Liver (tissue), 9 donors: ENCODE measurements around the gene ATR. TPM values are rescaled to one million over a fixed set of nuclear protein-coding genes. Genes with fewer than 3 reads are reported as not detected.

ENCODE experiments used
- DNase-seq: peaks from one replicate; pipeline ENCODE4 v3.0.0-alpha.2; 2017; ENCODE audit warnings: low spot score
- H3K27ac ChIP-seq, 2 donors: one replicate each; pipeline ENCODE4 v1.7.0; 2013; ENCODE audit warnings: inconsistent platforms in 2 of 2, low read length in 2 of 2, control low read depth in 1 of 2, low read depth in 1 of 2, mild to moderate bottlenecking in 1 of 2
- H3K27me3 ChIP-seq, 4 donors: one replicate each; pipeline versions ENCODE4 v1.6.1 to v1.7.0; 2013; ENCODE audit warnings: low read length in 3 of 4, inconsistent platforms in 1 of 4, mild to moderate bottlenecking in 1 of 4, moderate library complexity in 1 of 4; ENCODE audit not compliant: control insufficient read depth in 4 of 4, insufficient read depth in 4 of 4
- H3K36me3 ChIP-seq, 4 donors: one replicate each; pipeline versions ENCODE4 v1.6.1 to v1.7.0; 2013; ENCODE audit warnings: low read length in 3 of 4, mild to moderate bottlenecking in 3 of 4, low read depth in 1 of 4, moderate library complexity in 1 of 4; ENCODE audit not compliant: control insufficient read depth in 4 of 4, insufficient read depth in 3 of 4
- H3K4me1 ChIP-seq, 4 donors: one replicate each; pipeline versions ENCODE4 v1.6.1 to v1.7.0; 2013; ENCODE audit warnings: low read length in 3 of 4, mild to moderate bottlenecking in 3 of 4, moderate library complexity in 1 of 4; ENCODE audit not compliant: control insufficient read depth in 4 of 4, insufficient read depth in 4 of 4
- H3K4me3 ChIP-seq, 3 donors: one replicate each; pipeline versions ENCODE4 v1.6.1 to v1.7.0; 2013; ENCODE audit warnings: low read length in 3 of 3, control low read depth in 1 of 3, low read depth in 1 of 3, mild to moderate bottlenecking in 1 of 3
- H3K9ac ChIP-seq, 2 donors: one replicate each; pipeline ENCODE4 v1.7.0; 2013; ENCODE audit warnings: low read length in 2 of 2, mild to moderate bottlenecking in 2 of 2, moderate library complexity in 2 of 2, control low read depth in 1 of 2, low read depth in 1 of 2
- H3K9me3 ChIP-seq, 4 donors: one replicate each; pipeline versions ENCODE4 v1.6.1 to v1.7.0; 2013; ENCODE audit warnings: low read length in 3 of 4; ENCODE audit not compliant: control insufficient read depth in 4 of 4
- ATF3 ChIP-seq: IDR thresholded peaks from 2 replicates; pipeline ENCODE4 v1.6.1; 2016; ENCODE audit warnings: antibody characterized with exemption
- CTCF ChIP-seq: fragments of 150-350 bp; IDR thresholded peaks from 2 replicates; pipeline ENCODE4 v1.5.1; 2017; ENCODE audit warnings: improper control_type of control experiment, low read depth, low read length; ENCODE audit not compliant: missing input control
- EGR1 ChIP-seq, 2 donors: IDR thresholded peaks; 2 replicates each; pipeline ENCODE4 v1.6.1; 2016 to 2018; ENCODE audit warnings: antibody characterized with exemption in 2 of 2, low read depth in 2 of 2
- FOXA1 ChIP-seq: IDR thresholded peaks from 2 replicates; pipeline ENCODE4 v1.6.1; 2016; ENCODE audit warnings: antibody characterized with exemption
- FOXA2 ChIP-seq: IDR thresholded peaks from 2 replicates; pipeline ENCODE4 v1.6.1; 2016; ENCODE audit warnings: antibody characterized with exemption
- GABPA ChIP-seq, 2 donors: IDR thresholded peaks in 1 of 2; conservative IDR thresholded peaks in 1 of 2; 2 replicates each; pipeline ENCODE4 v1.6.1; 2016; ENCODE audit warnings: antibody characterized with exemption in 2 of 2, mild to moderate bottlenecking in 1 of 2, moderate library complexity in 1 of 2
- HNF4A ChIP-seq, 2 donors: conservative IDR thresholded peaks; 2 replicates each; pipeline ENCODE4 v1.6.1; 2016; ENCODE audit warnings: antibody characterized with exemption in 2 of 2, mild to moderate bottlenecking in 2 of 2
- HNF4G ChIP-seq: IDR thresholded peaks from 2 replicates; pipeline ENCODE4 v1.6.1; 2016; ENCODE audit warnings: antibody characterized with exemption
- JUND ChIP-seq, 2 donors: IDR thresholded peaks; 2 replicates each; pipeline ENCODE4 v1.6.1; 2016; ENCODE audit warnings: antibody characterized with exemption in 2 of 2
- MAX ChIP-seq: IDR thresholded peaks from 2 replicates; pipeline ENCODE4 v1.6.1; 2016; ENCODE audit warnings: antibody characterized with exemption
- NR2F2 ChIP-seq: IDR thresholded peaks from 2 replicates; pipeline ENCODE4 v1.6.1; 2016; ENCODE audit warnings: antibody characterized with exemption
- RAD21 ChIP-seq, 2 donors: IDR thresholded peaks; 2 replicates each; pipeline ENCODE4 v1.6.1; 2016; ENCODE audit warnings: antibody characterized with exemption in 2 of 2, mild to moderate bottlenecking in 2 of 2
- RXRA ChIP-seq, 2 donors: IDR thresholded peaks; 2 replicates each; pipeline ENCODE4 v1.6.1; 2017 to 2018; ENCODE audit warnings: antibody characterized with exemption in 2 of 2, mild to moderate bottlenecking in 1 of 2
- SP1 ChIP-seq: IDR thresholded peaks from 2 replicates; pipeline ENCODE4 v1.6.1; 2018; ENCODE audit warnings: antibody characterized with exemption, mild to moderate bottlenecking
- TAF1 ChIP-seq: conservative IDR thresholded peaks from 2 replicates; pipeline ENCODE4 v1.6.1; 2016; ENCODE audit warnings: antibody characterized with exemption, mild to moderate bottlenecking
- YY1 ChIP-seq: IDR thresholded peaks from 2 replicates; pipeline ENCODE4 v1.6.1; 2016; ENCODE audit warnings: antibody characterized with exemption, mild to moderate bottlenecking
- ZBTB33 ChIP-seq: IDR thresholded peaks from 2 replicates; pipeline ENCODE4 v1.6.1; 2016; ENCODE audit warnings: antibody characterized with exemption
- WGBS: extraction: QIAGEN DNeasy Blood & Tissue Kit; methylation state at CpG from one replicate; pipeline ENCODE4 v1.1.7; 2013; 5-methylcytosine and 5-hydroxymethylcytosine counted together
- polyA plus RNA-seq, 2 donors: library from polyadenylated mRNA; stranded (reverse) in 1 of 2; unstranded in 1 of 2; fragments of 200-250 nt in 1 of 2; fragments of >200 nt in 1 of 2; fragmentation: Nextera tagmentation in 1 of 2; extraction: Ambion mirVana in 1 of 2; gene quantifications; one replicate each; pipeline versions ENCODE4 v1.2.1 to v1.2.3, GENCODE V29; 2013 to 2015
- total RNA-seq, 2 donors: library from RNA; depleted of rRNA; stranded (reverse); fragments of >200 nt; gene quantifications; one replicate each; pipeline ENCODE4 v1.2.3, GENCODE V29; 2014
- TF ChIP-seq, protein P1 (sequence below): IDR thresholded peaks from 2 replicates; pipeline ENCODE4 v1.6.1; 2016; ENCODE audit warnings: antibody characterized with exemption, mild to moderate bottlenecking
- donor health status: healthy.
- donor health status: healthy.
- donor health status: healthy.
- donor health status: healthy.
- donor health status: healthy.

ATR gene
- total and polyA plus RNA-seq, 4 donors = 5.0 to 21.5 (median 12.1) TPM

DNA sequence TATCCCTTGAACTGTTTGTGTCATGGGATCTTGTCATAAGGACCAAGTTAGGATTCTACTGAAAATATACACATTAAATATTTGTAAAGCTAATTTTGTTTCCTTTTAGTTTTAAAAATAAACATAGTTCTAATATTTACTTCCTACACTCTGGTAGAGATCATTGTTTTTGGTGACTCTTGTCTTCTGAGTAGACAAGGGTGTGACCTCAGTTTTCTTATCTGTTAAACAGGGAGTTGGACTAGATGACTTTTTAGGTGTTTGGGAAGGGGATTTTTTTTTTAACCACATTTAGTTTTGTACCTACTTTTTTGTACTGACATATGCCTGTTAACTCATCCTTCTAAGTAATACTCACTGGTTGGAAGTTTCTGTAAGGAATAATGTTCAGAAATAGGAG is 48.4 kb upstream of the ATR start:
- Histone ChIP-seq H3K4me3 (no peak overlapping the region), H3K27me3 (no peaks in the 10 kb centered on the region), H3K36me3 (no peaks in the 10 kb centered on the region), H3K9ac (no peak overlapping the region), H3K9me3 (no peaks in the 10 kb centered on the region), H3K4me1 (no peaks in the 10 kb centered on the region), H3K27ac (no peak overlapping the region)
- DNase-seq = no peak
- TF ChIP-seq TAF1 (no peak), JUND (IDR thresholded peaks at IDR 0.05) (no peak), MAX (no peak), NR2F2 (no peak), ZBTB33 (no peak), HNF4A (conservative IDR thresholded peaks at IDR 0.05) (no peak), SP1 (no peak), RAD21 (IDR thresholded peaks at IDR 0.05) (no peak), HNF4G (no peak), YY1 (no peak), EGR1 (IDR thresholded peaks at IDR 0.05; ENCODE audit: low read depth in 2 of 2) (no peak), RXRA (IDR thresholded peaks at IDR 0.05) (no peak), ATF3 (no peak), FOXA1 (no peak), FOXA2 (no peak), GABPA (IDR thresholded peaks at IDR 0.05 in 1 of 2, conservative IDR thresholded peaks at IDR 0.05 in 1 of 2) (no peak), CTCF (no peak)
- TF ChIP-seq, protein P1, sequence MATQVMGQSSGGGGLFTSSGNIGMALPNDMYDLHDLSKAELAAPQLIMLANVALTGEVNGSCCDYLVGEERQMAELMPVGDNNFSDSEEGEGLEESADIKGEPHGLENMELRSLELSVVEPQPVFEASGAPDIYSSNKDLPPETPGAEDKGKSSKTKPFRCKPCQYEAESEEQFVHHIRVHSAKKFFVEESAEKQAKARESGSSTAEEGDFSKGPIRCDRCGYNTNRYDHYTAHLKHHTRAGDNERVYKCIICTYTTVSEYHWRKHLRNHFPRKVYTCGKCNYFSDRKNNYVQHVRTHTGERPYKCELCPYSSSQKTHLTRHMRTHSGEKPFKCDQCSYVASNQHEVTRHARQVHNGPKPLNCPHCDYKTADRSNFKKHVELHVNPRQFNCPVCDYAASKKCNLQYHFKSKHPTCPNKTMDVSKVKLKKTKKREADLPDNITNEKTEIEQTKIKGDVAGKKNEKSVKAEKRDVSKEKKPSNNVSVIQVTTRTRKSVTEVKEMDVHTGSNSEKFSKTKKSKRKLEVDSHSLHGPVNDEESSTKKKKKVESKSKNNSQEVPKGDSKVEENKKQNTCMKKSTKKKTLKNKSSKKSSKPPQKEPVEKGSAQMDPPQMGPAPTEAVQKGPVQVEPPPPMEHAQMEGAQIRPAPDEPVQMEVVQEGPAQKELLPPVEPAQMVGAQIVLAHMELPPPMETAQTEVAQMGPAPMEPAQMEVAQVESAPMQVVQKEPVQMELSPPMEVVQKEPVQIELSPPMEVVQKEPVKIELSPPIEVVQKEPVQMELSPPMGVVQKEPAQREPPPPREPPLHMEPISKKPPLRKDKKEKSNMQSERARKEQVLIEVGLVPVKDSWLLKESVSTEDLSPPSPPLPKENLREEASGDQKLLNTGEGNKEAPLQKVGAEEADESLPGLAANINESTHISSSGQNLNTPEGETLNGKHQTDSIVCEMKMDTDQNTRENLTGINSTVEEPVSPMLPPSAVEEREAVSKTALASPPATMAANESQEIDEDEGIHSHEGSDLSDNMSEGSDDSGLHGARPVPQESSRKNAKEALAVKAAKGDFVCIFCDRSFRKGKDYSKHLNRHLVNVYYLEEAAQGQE = no peak

GRCh38 chr3:142625153-142625440 is 46.6 kb upstream of the ATR start:
- Histone ChIP-seq H3K27me3 (no peaks in the 10 kb centered on the region), H3K9ac (no peak overlapping the region), H3K4me3 (no peak overlapping the region), H3K27ac (no peak overlapping the region), H3K4me1 (no peaks in the 10 kb centered on the region), H3K36me3 (no peaks in the 10 kb centered on the region), H3K9me3 (no peaks in the 10 kb centered on the region)
- no peak for DNase-seq
- TF ChIP-seq YY1 = no peak
- TF ChIP-seq HNF4G = no peak
- no peak for TF ChIP-seq MAX
- TF ChIP-seq FOXA2 = no peak
- no peak for TF ChIP-seq RXRA (IDR thresholded peaks at IDR 0.05)
- TF ChIP-seq JUND (IDR thresholded peaks at IDR 0.05) = no peak
- no peak for TF ChIP-seq ATF3
- no peak for TF ChIP-seq RAD21 (IDR thresholded peaks at IDR 0.05)
- 89% methylated on average over 2 of the region's 2 CpGs for WGBS
